ENCODE measurements around the gene TGM5.

GRCh38 chr15:43270113-43270665, 3.5 kb upstream of the TGM5 start:
- no peak for TF ChIP-seq POLR2A (IDR thresholded peaks at IDR 0.05; ENCODE audit: low read depth, low read length)
- no peak for TF ChIP-seq POLR2AphosphoS5 (IDR thresholded peaks at IDR 0.05; ENCODE audit: low read depth, low read length)
